DMS 273 treated with DMSO at 0.1 percent for 48 hours (cell line): ENCODE data around the gene MCCD1.
"Not testable (repeated sequence)": the region's sequence is repeated elsewhere in the genome, so short reads cannot be mapped to it uniquely, and the experiment has no call there.

Source experiments
- DNase-seq: peaks from one replicate; lab custom pipeline; 2025; lab: John Stamatoyannopoulos, UW

The MCCD1 gene, protein sequence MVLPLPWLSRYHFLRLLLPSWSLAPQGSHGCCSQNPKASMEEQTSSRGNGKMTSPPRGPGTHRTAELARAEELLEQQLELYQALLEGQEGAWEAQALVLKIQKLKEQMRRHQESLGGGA

DNA sequence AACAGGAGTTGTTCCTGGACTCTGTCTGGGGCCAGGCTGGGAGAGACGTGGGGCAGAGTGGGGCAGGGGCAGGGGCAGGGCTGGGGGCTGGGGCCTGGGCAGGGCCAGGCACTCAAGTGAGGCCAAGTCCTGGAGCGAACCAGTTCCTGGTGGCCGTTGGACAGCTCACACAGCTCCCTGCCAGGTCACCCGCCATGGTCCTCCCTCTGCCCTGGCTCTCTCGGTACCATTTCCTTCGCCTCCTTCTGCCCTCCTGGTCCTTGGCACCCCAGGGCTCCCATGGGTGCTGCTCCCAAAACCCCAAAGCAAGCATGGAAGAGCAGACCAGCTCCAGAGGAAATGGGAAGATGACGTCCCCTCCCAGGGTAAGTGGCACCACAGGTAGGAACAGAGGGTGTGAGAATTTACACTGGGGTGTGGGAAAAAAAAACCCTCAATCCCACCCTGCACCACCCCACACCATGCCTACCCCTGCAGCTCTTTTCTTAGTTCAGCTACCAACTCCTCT is at the start of gene MCCD1:
Gene MCCD1 (plus strand): TSS at position 142 of the 508 bp plus-strand sequence. CDS start 53 bp downstream, at position 195.
- no peak for DNase-seq

DNA sequence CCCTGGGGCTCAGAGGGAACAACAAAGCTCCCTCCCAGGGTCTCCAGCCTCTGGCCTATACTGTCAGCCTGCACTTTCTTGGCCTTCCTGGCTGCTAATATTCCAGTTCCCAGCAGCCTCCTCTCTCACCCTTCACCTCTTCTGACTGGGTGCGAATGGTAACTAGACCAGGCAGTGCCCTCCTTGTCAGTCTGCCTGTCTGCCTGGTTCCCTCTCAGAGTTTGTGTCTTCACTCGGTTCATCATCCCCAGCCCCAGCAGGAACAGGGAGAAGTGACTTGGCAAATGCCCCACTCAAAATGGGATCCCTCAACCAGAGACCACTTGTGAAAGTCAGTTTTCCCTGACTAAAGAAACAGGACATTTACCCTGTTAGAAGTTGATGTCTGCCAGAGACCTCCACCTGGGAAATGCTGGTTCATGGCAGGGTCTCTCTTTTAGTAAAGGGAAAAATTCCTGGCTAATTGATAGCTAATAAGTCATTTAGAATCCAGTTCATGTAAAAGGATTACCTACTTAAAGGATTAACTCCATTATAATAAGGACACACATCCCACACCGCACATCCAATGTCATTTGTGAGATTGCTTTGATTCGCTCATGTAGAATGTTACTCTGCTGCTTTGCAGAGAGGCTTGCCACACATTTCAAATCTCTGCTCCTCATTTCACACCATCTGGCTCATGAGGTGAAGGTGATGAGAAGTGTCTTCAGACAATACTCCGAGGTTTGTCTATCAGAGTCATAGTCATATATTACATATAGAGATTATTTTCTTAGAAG is 49.4 kb upstream of the MCCD1 start:
- DNase-seq, result no peak

DNA sequence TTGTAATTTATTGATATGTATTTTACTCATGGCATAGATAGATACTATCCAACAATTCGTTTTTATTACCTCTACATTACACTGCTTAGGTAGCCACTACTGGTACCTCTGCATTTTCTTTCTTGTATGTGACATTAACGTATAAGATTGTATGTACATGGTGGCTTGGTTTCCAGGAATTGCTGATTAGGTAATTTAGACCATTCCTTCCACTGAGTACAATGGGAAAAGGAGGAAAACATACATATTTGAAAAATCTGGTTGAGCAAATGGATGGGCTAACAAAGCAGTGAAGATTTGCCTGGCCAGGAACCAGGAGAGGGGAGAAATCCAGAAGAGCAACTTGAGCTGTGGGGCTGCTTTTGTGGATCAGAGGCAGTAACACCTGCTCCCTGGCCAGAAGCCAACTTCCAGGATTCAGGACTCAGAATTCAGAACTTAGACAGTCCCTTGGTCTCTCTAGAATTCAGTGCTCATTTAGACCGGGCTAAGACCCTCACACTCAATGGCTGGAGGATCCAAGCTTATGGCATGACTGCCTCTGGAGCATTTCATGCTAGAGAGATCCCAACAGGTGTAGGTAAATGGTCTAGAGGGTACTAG is 48.7 kb upstream of the MCCD1 start:
- peak; percentile 3 for DNase-seq

DNA sequence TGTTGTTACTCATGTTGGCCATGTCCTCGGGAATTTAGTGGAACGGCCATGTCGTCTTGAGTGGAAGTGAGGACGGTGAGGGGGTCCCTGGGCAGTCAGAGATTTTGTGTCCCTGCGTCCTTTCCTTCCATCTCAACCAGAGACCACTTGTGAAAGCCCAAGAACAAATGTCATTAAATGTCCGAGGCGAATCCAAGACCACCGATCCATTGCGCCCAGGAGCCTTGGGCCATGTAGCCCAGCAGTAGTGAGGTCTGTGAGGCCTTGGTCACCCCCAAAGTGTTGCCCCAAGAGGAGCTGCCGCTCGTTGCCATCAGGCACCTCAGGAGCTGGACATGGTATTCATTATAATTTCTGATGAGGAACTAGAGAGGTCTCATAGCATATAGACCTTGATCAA is 48.2 kb upstream of the MCCD1 start:
- DNase-seq, result no peak

DNA sequence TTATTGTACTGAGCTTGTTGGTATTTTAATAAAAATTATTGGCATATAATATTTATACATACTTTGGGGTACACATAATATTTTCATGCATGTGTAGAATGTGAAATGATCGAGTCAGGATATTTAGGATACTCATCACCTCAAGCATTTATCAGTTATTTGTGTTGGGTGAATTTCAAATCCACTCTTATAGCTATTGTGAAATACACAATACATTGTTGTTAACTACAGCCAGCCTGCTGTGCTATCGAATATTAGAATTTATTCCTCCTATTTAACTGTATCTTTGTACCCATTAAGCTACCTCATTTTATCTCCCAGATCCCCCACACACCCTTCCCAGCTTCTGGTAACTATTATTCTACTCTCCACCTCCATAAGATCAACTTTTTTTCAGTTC is 45.4 kb upstream of the MCCD1 start:
- DNase-seq, result no peak

DNA sequence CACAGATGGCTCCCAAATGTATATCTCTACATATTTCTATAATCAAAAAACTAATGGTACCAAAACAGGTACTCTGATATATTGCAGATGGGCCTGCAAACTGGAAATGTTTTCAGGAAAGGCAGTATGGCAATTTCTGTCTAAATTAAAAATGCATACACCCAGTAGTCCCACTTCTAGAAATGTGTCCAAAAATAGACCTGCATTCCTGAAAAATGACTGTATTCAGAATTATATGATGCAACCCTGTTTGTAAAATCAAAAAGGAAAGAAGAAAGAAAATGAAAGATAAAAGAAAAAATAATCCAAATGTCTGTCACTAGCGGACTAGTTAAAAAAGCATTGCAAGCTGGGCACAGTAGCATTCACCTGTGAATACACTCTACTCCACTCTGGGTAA is 43.7 kb upstream of the MCCD1 start:
- DNase-seq, result no peak

DNA sequence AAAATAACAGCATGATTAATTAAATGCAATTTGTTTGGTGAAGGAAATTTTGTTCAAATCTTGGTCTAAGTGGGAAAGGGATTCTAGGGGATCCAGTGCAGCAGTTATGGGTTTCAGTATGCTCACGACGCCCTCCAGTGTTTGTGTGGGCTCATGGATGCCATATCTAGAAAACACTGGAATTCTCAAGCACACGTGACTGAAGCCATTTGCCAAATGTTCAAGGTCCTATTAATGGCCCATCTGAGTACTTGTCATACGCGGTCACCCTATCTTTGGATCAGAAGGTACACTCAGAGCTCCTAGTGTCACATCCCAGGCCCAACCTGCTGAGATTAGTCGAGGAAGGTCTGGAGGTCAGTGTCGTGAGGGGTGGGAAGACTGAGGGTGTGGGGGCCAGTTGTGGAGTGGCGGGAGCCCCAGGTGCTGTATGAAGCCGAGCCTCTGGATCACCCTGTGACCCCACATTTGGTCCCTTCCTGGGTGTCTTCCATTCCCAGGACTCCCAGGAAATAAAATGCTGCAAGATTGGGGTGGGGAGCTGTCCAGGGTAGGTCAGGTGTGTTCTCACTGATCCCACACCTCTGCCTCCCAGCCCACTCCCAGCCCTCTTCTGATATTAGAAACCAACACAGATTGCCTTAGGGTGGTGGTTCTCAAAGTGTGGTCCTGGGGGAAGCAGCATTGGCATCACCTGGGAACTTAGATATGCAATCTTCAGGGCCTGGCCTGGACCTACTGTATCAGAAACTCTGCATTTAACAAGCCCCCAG is 42.5 kb upstream of the MCCD1 start:
- not testable (repeated sequence) for DNase-seq

DNA sequence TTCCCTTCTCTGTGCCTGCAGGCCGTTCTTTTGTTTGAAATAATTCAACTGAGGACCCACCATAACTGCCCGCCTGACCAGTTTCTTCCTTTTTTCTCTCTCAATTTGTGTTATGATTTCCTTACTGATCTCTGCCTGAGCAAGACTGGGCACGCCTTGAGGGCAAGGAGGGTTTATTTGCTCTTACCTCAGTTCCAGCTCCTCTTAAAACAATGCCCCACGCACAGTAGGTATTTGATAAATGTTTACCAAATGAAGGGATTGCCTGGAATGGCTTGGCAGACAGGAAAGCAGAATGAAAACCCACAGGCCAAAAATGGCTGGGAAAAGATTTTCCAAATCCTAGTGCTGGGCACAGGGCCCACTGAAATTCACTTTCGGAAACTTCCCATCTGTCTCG is 41.1 kb upstream of the MCCD1 start:
- not testable (repeated sequence) for DNase-seq

DNA sequence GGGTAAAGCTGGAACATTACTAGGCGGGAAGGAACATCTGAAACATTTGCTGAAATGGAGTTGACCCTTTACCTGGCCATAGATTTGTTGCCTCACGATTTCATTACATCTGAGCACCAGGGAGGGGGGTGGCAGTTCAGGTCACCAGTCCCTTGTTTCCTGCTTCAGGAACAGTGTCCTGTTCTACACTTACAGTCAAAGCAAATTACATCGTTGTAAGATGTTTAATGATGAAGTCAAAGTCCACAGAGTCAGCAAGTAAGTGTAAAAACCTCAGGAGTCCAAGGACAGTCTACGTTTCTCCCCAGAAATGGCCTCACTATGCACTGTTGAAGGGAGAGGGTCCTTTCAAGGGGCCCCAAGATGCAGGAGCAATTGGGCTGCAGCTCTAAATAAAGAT is 39.7 kb upstream of the MCCD1 start:
- no peak for DNase-seq

DNA sequence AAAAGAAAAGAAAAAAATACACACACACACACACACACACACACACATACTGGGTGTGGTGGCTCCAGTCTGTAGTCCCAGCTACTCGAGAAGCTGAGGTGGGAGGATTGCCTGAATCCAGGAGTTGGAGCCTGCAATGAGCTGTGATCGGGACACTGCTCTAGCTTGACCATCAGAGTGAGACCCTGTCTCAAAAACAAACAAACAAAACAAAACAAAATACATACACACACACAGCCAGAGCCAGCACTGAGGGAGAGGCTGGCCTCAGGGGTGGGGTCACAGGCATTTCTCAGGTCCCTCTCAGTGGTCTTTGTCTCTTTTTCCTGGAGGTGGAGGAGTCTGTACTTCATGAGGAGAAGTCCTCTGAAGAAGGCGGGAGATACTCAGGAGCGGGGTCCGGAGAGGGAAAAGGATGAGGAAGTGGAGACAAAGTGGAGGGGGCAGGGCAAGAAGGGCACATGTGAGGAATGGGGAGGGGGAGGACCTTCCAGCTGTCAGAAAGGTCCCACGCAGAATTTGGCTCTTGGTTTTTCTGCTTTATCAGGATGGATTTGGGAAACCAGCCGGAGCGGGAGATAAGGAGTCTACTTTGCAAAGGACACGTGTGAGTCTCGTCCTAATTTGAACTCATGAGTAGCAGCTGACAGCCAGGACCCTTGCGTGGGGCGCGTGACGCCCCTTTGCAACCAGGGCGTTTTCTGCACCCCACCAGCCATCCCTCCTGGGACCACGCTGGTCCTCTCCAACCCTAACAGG is 38.5 kb upstream of the MCCD1 start:
- no peak for DNase-seq

DNA sequence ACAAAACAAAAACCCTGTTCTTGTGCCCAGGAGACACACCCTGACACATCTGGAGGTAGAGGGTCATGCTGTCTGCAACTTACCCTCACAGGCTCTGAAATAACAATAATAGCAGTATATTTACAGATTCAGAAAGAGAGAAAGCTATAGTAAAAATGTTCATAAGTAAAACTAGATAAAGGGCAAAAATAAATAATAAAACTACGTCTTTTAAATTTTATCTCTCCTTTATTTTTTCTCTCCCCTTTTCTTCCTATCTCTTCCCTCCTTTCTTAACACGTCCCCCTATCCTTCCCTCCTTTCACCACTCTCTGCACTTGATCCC is 35.2 kb upstream of the MCCD1 start:
- not testable (repeated sequence) for DNase-seq

DNA sequence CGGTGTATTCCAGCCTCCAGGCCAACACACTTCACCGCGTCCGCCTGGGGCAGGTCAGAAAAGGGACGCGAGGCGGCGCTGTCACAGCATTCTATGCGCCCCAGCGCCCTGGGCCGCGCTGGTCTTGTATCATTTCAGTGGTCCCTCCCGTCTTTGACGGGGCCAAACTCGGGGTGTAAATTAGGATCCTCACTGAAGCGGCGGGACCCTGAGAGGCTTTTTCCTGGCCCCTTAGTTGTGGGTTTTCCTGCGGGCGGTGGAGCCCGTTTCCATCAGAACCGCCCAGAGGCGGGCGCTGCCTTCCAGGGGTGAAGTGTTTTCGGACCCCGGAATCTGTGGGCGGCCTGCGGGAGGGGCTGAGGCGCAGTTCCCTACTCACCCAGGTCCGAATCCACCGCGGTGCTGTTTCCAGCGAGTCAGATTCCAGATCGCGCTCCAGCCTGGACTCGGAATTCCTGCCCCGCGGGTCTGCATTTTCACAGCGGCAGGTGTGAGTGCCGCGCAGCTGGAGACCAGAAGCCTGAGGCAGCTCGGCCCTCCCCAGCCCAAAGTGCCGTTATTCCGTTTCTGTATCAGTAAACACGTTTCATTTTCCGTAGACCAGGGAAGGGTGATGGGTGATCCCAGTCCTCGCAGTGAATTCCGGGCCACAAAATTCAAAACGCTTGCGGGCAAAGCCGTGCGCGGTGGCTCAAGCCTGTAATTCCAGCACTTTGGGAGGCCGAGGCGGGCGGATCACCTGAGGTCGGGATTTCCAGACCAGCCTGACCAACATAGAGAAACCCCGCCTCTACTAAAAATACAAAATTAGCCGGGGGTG is 34.7 kb upstream of the MCCD1 start:
- DNase-seq, result peak; percentile 15

DNA sequence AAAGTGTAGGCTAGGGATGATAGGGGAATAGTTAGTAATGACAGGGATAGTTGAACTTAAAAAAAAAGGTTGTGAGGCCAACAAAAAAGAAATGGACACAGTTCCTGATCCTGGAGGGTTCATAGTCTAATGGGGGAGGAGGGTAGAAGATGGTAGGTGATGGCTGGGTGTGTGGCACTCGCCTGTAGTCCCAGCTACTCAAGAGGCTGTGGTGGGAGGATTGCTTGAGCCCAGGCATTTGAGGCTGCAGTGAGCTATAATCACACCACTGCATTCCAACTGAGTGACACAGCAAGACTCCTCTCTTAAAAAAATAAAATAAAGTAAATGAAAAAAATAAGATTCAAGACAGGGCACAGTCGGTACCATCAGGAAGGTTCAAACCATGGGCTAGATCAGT is 33.2 kb upstream of the MCCD1 start:
- no peak for DNase-seq

DNA sequence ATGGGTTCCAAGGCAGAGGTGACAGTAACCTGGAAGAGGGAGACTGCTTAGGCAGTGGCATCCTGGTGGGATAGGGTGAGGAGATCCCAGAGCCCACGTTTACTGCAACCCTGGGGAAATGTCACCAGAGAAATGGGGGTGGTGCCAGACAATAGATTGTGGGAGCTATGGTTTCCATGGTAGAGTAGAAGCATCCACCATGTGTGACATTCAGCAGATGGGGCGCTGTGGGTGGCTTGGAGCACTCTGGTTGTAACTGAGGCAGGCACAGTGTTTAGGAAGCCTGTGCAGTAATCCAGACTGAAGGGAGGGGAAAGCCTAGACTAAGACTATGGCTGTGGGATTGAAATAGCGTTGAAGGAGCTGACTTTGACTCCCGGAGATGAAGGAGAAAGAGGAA is 31.9 kb upstream of the MCCD1 start:
- DNase-seq, result not testable (repeated sequence)

DNA sequence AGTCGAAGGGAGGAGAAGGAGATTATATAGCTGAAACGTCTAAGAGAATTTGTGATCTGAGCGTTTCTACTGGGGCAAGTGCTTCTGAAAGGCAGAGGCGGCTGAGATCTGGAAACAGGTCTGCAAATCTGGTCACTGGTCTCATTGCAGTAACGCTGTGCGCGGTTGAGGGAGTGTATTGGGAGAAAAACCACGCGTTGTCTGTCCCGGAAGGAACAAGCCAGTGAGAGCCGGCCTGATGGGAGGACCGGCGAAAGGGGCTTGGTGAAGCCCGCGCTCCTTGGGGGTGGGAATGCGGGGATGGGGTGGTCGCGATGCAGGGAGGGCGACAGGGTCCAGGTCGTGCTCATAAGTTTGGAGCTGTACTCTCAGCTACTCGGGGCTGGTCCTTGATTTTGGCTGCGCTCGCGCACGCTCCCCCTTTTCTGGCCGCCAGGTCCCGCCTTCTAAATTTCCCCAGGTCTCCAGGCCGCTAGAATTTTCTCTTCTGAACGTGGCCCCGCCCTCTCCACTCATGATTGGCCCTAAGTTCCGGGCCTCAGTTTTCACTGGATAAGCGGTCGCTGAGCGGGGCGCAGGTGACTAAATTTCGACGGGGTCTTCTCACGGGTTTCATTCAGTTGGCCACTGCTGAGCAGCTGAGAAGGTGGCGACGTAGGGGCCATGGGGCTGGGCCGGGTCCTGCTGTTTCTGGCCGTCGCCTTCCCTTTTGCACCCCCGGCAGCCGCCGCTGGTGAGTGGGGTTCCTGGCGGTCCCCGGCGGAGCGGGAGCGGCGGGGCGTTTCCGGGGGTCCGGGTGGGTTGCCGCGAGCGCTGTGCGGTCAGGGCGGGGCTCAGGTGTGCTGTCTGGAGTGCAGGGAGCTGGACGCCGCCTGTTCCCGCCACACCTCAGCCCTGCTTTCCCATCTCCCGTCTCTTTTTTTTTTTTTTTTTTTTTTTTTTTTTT is 31.0 kb upstream of the MCCD1 start, which contains the start of gene MICB:
Gene MICB (plus strand): TSS at position 615 of the 946 bp plus-strand sequence. CDS start 49 bp downstream, at position 664.
- peak; percentile 47 for DNase-seq

DNA sequence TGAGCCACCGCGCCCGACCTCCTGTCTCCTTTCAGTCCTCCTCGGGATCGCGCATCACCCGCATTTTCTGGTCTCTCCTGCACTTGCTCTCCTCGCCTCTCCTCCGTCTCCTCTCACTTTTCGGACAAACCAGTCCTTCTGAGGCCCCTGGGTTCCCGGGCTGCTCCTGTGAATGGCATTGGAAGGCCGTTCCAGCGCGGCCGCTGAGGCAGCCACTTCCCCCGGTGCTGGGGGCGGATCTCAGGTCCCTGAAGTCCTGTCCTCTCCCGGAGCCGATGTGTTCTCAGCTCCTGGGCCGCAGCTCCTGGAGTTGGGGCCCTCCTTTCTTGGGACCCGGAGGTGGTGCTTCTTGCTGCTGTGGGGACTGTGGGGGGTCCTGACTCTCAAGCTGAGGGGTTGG is 30.0 kb upstream of the MCCD1 start:
- DNase-seq, result peak; percentile 5

DNA sequence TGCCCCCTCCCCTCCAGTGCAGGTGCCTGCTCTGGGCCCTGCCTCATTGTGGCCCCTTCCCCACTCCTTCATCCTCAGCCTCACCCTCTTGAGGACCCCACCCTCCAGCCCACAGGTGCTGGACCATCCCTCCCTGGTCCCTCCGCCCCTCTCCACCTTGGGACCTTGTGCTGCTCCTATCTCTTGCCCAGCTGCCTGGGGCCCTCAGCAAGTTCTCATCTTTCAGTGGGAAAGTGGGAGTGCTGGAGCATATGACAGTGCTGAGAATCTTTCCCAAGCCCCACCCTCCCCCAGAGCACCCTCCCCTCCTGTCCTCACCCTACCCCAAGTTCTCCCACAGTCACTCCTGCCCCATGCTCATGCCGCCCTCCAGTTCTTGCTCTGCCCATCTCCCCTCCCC is 29.1 kb upstream of the MCCD1 start:
- DNase-seq, result not testable (repeated sequence)

DNA sequence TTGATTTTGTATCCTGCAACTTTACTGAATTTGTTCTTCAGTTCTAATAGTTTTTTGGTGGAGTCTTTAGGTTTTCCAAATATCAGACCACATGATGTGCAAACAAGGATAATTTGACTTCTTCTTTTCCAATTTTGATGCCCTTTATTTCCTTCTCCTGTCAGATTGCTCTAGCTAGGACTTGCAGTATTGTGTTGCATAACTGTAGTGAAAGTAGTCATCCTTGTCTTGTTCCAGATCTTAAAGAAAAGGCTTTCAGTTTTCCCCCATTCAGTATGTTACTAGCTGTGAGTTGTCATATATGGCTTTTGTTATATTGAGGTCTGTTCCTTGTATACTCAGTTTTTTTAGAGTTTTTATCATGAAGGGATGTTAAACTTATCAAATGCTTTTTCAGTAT is 26.2 kb upstream of the MCCD1 start:
- no peak for DNase-seq

DNA sequence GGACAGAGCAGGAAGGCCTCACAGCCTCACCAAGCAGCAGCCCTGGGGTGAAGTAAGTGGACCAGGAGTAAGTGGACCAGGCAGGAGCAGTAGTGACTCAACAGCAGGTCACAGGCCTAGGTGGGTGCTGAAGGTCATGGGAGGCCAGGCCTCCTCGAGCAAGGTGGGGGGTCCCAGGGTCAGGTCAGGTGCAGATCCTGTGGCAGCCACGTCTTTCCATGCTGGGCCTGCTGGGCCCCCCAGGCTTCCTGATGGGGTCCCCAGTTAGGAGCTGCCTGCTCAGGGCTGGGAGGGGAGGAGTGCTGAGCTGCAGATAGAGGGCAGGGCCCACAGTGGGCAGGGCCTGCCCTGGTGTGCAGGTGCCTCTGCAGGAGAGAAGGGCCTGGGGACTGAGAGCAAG is 19.7 kb upstream of the MCCD1 start:
- not testable (repeated sequence) for DNase-seq

DNA sequence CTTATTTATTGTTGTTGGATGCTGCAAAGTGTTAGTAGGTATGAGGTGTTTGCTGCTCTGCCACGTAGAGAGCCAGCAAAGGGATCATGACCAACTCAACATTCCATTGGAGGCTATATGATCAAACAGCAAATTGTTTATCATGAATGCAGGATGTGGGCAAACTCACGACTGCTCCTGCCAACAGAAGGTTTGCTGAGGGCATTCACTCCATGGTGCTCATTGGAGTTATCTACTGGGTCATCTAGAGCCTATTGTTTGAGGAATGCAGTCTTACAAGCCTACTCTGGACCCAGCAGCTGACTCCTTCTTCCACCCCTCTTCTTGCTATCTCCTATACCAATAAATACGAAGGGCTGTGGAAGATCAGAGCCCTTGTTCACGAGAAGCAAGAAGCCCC is 18.8 kb upstream of the MCCD1 start:
- DNase-seq, result no peak
